DMS114 treated with DMSO at 0.1 percent for 48 hours (cell line): ENCODE results near the gene PDCD6IP.
A peak's percentile ranks its signal among the peaks of the same experiment; 100 is the strongest.

Experiments
- DNase-seq: peaks from one replicate; lab custom pipeline; 2025; ENCODE audit not compliant: unreplicated experiment; lab: John Stamatoyannopoulos, UW

The PDCD6IP gene

DNA sequence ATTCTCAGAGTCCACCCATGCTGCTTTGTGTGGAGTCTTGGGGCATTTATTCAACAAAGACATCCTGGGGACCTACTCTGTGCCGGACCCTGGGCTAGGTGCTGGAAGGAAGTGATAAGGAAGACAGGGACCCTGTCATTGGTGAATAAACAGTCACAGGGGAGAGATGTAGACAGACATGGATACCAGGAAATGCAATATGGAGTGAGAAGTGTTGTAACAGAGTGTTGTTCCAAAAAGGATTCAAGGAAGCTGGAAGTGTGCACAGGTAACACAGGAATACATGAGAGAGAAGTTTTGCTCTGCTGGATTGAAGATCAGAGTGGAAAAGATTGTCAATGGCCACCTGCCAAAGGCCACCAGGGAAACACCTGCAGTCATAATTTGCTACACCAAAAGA is 89.0 kb downstream of the PDCD6IP start:
- DNase-seq, result no peak

DNA sequence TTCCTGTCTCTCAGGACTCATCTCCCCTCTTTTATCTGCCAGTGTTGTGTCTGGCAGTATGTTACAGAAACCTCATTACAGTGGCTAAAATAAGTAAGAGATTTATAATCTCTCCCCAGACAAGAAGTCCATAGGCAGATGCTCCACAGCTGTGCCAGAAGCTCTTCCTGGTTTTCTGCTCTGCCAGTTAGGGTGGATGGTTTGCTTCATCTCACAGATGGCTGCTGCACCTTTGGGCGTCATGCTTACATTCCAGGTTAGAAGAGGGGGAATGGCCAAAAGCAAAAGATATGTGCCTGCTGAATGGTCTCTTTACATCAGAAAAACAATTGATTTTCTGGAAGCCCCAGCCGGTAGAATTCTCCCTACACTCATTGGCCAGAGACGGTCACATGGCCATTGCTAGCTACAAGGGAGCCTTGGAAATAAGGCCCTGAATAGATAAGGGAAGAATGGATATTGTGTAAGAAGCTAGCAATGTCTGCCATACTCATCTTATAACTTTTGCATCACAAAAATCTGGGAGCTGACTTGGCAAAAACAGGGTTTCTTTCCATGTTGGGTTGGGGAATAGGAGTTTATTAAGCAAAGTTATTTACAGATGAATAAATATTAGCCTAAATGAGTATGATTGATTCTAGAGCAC is 91.1 kb downstream of the PDCD6IP start:
- DNase-seq, result no peak

DNA sequence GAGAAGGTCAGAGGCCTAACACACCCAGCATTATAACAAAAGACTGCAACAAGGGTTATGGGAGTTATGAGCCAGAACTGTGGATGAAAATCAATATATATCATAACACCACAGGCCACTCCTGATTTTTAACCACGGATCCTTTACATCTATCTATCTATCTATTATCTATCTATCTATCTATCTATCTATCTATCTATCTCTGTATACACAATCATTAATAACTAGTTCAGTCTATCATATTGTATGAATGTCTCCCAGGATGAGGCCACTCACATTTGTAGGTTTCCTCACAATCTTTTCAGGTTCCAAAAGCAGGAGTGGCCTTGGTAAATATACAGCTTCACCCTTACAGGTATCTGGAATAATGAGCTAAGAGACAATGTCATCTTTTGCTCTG is 94.2 kb downstream of the PDCD6IP start:
- DNase-seq, result no peak

DNA sequence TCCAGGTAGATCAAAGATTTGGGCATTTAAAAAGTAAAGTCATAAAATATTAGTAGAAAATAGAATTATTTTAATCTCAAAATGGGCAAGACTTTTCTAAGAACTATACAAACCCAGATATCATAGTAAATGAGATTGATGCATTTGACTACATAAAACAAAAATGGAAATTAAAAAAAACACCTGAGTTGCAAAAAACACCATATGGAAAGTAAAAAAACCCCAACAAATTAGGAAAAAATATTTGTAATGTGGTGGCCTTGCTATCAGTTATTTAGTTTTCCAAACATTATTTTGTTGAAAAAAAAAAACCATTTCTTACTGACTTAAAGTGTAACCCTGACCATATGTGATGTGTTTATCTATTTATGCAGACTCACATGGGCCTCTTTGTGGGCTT is 97.2 kb downstream of the PDCD6IP start:
- no peak for DNase-seq

DNA sequence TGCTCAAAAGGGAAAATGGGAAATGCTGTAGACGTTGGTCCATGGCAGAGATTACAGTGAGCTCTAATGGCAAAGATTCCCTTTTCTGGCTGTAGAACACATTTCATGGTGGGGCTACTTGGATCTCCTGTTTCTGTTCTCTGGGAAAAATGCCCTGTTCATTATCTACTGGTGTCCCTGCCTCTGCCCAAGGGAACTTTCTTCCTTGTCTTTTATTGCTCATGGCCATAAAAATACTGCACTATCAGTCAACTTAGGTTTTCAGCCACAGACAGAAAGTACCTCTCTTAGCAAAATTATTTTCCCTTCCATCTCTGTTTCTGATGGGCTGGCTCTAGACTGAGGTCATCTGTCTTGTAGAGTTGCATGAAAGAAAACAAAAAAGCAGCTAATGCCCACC is 98.9 kb downstream of the PDCD6IP start:
- no peak for DNase-seq

DNA sequence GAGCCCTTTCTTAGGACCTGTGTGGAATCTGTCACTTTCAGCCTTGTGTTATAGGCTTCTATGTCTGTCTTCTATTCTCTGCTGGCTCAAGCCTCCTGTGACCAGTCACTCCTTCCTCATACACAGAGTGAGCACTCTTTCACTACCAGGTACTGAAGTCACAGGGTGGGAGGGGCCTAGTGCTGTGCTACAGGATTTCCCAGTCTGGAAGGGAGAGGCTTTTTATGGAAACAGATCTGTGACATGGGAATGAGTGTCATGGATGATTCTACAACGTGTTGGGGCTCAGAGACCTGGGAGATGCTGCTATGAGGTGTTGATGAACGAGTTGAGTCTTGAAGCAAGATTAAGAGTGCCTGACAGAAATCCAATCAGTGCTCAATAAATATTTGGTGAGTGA is 100.5 kb downstream of the PDCD6IP start:
- DNase-seq, result no peak

DNA sequence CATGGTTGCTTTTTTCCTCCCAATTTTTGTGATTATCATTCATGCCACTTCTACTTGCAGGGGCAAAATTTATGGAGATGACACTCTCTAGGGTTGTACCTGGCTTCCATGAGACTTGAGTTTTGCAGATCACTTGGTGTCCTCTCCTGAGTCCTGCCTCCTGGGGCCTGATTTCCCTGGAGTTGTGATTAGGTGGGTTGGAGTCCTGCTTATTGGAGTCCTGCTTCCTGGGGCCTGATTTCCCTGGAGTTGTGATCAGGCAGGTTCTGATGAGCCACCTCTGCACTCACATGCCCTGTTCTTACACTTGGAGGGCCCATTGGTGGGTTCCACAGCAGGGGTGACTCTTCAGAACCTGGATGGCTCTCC is 102.0 kb downstream of the PDCD6IP start:
- no peak for DNase-seq

DNA sequence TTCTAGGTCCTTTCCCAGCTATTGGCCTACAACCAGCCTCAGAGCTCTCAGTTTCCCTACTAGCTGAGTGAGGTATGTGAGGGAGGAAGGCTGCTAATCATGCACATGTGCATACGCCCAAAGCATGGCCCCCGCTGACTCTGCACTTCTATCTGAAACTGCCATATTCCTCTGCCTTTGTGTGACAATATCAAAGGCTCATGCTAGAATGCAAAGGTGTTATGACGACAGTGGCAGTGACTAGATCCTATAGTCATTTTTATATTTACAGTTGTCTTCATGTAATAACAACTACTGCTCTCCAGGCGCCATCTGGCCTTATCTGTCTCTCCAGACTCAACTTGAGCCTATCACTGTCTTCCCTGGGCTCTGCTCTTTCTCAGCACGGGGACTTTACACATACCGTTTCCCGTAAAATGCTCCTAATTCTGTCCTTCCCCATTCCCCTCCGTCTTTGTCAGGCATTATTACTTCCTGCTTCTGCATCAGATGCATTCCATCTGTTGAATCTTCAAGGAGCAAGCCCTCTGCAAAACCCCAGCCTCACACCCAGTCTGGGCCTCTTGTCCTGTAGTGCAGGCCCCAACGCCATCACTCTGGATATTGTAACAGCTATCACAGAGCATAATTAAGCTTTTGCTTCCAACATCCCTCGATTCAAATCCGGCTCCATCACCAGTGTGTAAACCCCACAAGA is 102.5 kb downstream of the PDCD6IP start:
- DNase-seq, result no peak

DNA sequence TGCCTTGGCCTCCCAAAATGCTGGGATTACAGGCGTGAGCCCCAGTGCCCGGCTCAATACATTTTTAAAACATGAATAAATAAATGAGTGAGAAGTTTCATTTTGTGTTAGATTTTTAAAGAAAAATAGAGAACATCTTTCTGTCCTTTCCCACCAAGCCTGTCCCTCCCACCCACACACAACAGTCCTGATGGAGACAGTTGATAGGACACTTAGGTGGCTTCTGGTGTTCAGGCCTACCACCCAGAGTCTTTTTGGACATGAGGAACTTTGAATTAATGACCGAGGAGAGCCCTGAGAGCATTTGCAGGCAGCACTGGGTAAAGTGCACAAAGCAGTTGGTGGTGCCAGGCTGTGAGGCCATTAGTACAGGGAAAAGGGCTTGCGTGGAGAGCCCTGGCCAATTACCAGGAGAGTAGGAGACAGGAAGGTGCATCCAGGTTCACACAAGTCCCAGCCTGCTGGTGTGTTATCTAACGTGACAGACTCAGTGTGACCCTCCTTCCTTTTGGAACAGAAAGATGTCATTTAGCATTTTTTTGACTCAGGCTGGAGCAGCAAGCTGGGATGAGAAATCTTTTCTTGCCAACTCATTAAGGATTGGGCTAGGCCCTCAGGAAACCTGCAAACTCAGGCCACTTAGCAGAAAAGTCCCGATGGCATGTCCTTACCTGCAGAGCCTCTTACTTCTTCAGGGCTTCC is 103.6 kb downstream of the PDCD6IP start:
- DNase-seq, result no peak

DNA sequence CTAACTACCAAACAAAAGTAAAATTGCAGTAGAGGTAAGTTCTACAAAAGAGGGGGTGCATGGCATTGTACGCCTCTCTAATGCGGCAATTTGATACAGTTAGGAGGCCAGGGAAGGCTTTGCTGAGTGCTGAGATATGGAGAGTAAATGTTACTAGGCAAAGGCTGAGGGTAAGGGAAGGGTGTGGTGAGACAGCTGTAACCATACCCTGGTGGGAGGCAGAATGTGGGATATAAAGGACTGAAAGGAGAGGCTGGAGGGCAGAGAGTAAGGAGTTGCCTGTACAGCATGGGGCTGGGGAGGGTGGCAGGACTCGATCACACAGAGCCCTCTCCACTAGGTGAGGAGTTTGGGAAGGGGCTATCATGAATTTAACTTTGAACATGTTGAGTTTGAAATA is 106.3 kb downstream of the PDCD6IP start:
- no peak for DNase-seq

DNA sequence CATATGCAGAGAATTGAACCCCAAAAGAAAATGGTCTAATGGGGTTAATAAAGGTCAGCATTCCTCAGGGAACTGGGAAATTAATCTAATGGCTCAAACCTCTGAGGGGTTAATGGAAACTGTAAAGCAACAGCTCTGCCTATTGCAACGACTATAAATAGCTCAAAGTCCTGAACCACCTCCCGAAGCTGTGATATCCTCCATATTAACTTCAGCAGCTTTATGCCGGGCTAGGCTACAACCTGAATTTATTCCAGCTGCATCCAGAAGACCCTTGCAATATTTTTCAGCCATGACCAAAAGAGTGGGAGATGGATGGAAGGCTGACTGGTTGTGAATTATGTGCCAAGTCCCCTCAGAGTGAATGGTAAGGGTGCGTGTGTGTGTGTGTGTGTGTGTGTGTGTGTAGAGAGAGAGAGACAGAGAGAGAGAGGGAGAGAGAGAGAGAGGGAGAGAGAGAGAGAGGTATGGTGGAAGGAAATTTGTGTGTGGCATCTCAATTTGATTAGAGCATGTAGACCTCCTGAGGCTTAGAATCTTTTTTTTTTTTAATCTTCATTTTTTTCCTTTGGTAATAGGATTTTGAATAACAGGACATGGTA is 109.9 kb downstream of the PDCD6IP start:
- DNase-seq, result no peak

DNA sequence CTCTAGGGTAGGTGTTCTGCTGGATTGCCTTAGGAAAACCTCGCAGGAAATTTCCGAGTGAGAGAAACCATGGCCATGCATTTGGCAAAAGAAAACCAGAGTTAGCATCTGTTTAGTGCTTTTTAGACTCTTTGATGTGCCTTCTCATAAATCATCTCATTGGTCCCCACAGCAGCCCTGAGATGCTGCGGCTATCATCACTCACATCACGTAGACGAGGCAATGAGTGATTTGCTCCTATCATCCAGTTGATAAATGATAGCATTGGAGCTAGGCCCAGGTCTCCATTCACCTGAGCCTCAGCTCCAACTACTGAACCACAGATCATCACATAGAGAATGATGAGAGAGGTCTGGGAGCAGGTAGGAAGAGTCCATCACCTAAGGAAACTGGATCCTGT is 111.1 kb downstream of the PDCD6IP start:
- DNase-seq, result no peak

DNA sequence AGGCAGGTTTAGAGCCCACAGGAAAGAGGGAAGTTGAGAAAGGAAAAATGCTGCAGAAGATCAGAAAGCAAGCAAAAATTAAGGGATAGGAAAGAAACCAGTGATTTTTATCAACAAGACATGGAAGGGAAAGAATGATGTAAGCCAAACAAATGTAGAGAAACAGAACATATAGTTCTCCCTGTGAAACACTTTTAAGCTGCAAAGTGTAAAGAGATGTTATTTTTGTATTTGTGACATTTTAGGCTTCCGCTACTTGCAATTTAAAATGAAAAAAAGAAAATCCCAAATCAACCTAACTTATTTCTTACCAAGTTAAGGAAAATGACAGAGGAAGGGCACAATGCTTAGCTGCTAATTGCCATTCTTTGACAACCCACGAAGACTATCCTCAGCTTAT is 111.6 kb downstream of the PDCD6IP start:
- no peak for DNase-seq

DNA sequence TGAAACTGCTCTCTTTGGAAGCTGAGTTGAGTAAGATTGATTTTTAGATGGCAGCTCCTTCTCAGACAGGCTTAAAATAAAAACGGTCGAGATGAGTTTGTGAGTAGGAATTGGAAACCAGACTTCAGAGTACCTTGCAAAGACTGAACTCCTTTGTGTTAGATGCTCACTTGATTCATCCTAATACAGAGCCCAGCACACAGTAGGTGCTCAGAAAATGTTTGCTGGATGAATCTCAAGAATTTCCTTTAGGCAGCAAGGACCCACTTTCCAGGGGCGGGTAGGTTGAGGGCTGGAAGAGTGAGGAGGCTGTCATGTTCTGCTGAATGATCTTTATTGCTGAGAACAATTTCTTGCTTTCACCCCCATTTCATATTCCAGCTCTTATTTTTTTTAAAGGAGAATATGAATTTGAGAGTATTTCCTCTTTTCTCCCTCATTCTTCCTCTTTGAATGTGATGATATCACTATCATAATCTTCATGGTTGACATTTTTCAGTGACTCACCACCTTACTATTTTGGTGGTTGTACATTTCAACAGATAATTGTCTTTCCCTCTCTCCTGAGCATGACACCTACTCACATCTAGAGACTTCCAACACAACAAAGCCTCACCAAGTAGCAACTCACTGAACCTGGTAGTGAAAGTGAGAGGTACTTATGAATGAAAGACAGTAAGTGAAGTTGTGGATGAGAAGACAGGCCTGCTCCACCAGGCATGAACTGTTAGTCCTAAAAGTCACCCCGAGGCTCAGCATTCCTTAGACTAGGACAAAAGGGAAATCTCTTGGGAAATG is 113.3 kb downstream of the PDCD6IP start:
- DNase-seq, result no peak

DNA sequence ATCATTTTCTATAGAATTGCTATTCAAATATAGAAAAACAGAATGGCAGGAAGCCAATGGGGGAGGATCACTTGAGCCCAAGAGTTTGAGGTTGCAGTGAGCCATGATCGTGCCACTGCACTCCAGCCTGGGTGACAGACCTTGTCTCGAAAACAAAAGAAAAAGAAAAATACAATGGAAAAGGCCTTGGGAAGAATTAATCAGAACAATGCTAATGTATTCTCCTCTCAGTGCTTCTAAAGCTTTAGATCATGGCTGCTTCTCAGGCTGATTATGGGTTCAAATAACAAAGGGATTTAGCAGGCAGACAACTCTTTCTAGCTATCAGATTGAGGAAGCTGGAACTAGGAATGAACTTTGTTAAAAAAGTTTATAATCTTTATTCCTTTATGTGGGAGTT is 115.8 kb downstream of the PDCD6IP start:
- no peak for DNase-seq

DNA sequence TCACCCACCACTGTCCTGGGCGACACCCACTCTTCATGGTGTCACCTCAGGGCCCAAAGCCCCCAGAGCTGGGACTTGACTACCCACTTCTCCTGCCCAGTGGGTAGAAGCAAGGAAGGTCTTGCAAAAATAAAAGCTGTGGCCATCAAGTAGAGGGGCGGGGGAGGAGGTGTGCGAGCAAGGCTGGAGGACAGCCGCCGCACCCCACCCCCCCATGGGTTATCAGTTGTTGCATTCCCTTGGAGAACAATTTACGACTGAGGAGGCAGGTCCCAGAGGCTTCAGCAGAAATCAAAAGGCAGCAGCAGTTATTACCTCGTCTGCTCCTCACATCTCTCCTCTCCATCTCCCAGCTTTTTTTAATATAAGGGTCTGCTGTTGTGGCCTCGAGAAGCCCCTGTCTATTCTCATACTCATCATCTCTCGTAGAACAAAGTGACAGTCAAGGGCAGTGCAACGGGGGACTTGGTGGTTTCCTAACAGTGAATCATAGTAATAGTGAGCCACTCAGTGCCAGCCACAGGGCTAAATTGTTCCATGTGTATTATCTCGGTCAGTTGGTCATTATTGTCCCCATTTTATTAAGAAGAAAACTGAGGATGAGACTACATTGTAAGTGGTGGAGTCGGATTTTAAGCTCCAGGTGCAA is 116.4 kb downstream of the PDCD6IP start:
- no peak for DNase-seq

DNA sequence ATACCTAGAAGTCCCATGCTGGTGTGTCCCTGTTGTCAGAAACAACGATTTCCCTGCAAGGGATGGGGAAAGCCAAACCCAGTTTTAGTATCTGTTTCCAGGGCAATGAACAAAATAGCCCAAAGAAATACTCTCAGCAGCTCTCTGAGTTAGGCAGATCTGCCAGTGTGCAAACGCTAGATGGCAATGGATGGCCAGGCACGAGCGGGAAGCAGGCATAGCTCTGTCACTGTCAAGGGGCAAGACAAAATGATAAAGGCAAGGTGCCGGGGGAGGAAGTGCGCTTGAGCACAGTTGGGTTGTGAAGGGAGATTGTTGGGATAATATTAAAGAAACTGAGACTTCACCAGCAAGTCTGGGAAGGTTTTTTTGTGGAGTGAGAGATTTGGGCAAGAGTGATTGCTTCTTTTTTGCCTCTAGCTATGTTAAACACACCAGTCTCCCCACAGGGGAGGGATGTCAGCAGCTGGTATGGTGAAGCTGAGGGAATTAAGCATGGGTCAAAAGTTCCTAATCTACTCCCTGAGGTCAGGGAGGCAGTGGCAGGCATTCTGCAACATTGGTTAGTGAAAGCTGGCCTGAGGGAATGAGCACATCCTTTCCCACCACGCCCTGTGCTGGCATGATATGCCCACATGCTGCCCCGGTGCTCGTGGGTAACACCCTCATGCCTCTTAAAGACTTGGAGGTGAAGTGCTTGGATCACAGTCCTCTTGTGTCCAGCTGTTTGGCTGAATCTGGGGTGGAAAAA is 117.5 kb downstream of the PDCD6IP start:
- DNase-seq, result peak; percentile 2

DNA sequence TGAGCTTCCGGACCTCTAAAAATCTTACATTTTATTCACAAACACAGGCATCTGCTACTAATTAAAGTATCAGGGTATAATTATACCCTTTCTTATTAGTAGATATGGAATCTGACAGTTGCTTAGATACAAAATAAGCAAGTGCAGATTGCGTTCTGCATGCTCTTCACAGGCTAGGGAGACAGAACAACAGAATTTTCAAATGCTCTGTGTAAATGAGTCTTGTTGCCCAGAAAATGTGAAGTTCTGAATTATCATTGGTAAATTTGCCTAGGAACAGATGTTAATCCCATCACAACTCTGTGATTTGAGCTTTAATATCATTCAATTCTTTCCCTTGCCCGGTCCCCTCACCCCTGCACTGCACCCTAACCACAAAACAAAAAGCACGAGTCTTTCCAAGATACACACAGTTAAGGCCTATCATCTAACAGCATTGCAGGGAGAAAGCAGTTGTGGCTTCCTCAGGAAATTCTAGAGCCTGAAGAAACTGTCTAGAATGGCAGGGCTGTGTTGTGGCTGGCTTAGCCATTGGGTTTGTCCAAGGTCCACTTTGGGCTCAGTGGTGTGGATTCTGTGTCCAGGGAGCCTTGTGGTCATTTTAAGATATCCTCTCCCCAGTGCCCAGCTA is 119.8 kb downstream of the PDCD6IP start:
- DNase-seq, result no peak
